Stomach smooth muscle (tissue), 2 donors: ENCODE measurements around the gene NLRP10.

Experiments
- H3K27ac ChIP-seq: one replicate; pipeline ENCODE4 v1.7.0; 2013; ENCODE audit warnings: mild to moderate bottlenecking, low read length, inconsistent platforms
- H3K27me3 ChIP-seq, 2 donors: one replicate each; pipeline ENCODE4 v1.7.0; 2013; ENCODE audit warnings: low read length in 2 of 2; ENCODE audit not compliant: insufficient read depth in 2 of 2, control insufficient read depth in 1 of 2
- H3K36me3 ChIP-seq, 2 donors: one replicate each; pipeline ENCODE4 v1.7.0; 2013; ENCODE audit warnings: low read length in 2 of 2; ENCODE audit not compliant: control insufficient read depth in 2 of 2, insufficient read depth in 2 of 2
- H3K4me1 ChIP-seq: one replicate; pipeline ENCODE4 v1.7.0; 2013; ENCODE audit warnings: low read length; ENCODE audit not compliant: control insufficient read depth, insufficient read depth
- H3K4me3 ChIP-seq, 2 donors: one replicate each; pipeline ENCODE4 v1.7.0; 2013; ENCODE audit warnings: low read length in 2 of 2
- H3K9ac ChIP-seq, 2 donors: one replicate each; pipeline ENCODE4 v1.7.0; 2013; ENCODE audit warnings: low read length in 2 of 2, mild to moderate bottlenecking in 1 of 2
- H3K9me3 ChIP-seq, 2 donors: one replicate each; pipeline ENCODE4 v1.7.0; 2013; ENCODE audit warnings: low read length in 2 of 2; ENCODE audit not compliant: control insufficient read depth in 2 of 2
- donor health status: healthy.
- donor health status: Pancreatic carcinoma.

Gene NLRP10

GRCh38 chr11:7974668-7975067 lies 9.4 kb upstream of the NLRP10 start:
- Histone ChIP-seq H3K9me3 (no peaks in the 10 kb centered on the region), H3K9ac (no peak overlapping the region), H3K4me3 (no peak overlapping the region), H3K4me1 (no peaks in the 10 kb centered on the region), H3K36me3 (no peaks in the 10 kb centered on the region), H3K27ac (no peak overlapping the region), H3K27me3 (no peaks in the 10 kb centered on the region)

- Histone ChIP-seq H3K4me1 (no peaks in the 10 kb centered on the region), H3K27ac (no peak overlapping the region), H3K27me3 (no peaks in the 10 kb centered on the region), H3K9ac (no peak overlapping the region), H3K9me3 (no peaks in the 10 kb centered on the region), H3K36me3 (no peaks in the 10 kb centered on the region), H3K4me3 (no peak overlapping the region)
These were observed 7.8 kb upstream of the NLRP10 start for GRCh38 chr11:7973011-7973410.

GRCh38 chr11:7971846-7972245 lies 6.6 kb upstream of the NLRP10 start:
- Histone ChIP-seq H3K27ac (no peak overlapping the region), H3K27me3 (no peaks in the 10 kb centered on the region), H3K9ac (no peak overlapping the region), H3K4me3 (no peak overlapping the region), H3K9me3 (no peaks in the 10 kb centered on the region), H3K4me1 (no peaks in the 10 kb centered on the region), H3K36me3 (no peaks in the 10 kb centered on the region)

- Histone ChIP-seq H3K4me1 (no peaks in the 10 kb centered on the region), H3K27me3 (no peaks in the 10 kb centered on the region), H3K4me3 (no peak overlapping the region), H3K36me3 (no peaks in the 10 kb centered on the region), H3K9me3 (no peaks in the 10 kb centered on the region), H3K9ac (no peak overlapping the region), H3K27ac (no peak overlapping the region)
These were observed 4.8 kb upstream of the NLRP10 start for GRCh38 chr11:7969756-7970646.

GRCh38 chr11:7968686-7969085 lies 3.4 kb upstream of the NLRP10 start:
- Histone ChIP-seq H3K9me3 (no peaks in the 10 kb centered on the region), H3K27me3 (no peaks in the 10 kb centered on the region), H3K4me1 (no peaks in the 10 kb centered on the region), H3K36me3 (no peaks in the 10 kb centered on the region), H3K27ac (no peak overlapping the region), H3K4me3 (no peak overlapping the region), H3K9ac (no peak overlapping the region)

- no peaks in the 10 kb centered on the region for H3K27me3 ChIP-seq
- H3K27ac ChIP-seq: no peak overlapping the region
These were observed 2.6 kb upstream of the NLRP10 start for GRCh38 chr11:7967826-7968225.

GRCh38 chr11:7967097-7967496 lies 1.9 kb upstream of the NLRP10 start:
- Histone ChIP-seq H3K27me3 (no peaks in the 10 kb centered on the region), H3K36me3 (no peaks in the 10 kb centered on the region), H3K9ac (no peak overlapping the region), H3K27ac (no peak overlapping the region), H3K4me1 (no peaks in the 10 kb centered on the region), H3K9me3 (no peaks in the 10 kb centered on the region), H3K4me3 (no peak overlapping the region)

More at GRCh38 chr11:7967826-7968225, 2.6 kb upstream of the NLRP10 start:
- H3K36me3 ChIP-seq: no peaks in the 10 kb centered on the region
- H3K9me3 ChIP-seq: no peaks in the 10 kb centered on the region
- no peak overlapping the region for H3K9ac ChIP-seq
- no peaks in the 10 kb centered on the region for H3K4me1 ChIP-seq
- H3K4me3 ChIP-seq: no peak overlapping the region

- H3K9ac ChIP-seq: no peak overlapping the region
- no peak overlapping the region for H3K4me3 ChIP-seq
- H3K27me3 ChIP-seq: peaks cover 0 to 2% of the 10 kb centered on the region in 2 donors
- H3K36me3 ChIP-seq: no peaks in the 10 kb centered on the region
- H3K4me1 ChIP-seq: no peaks in the 10 kb centered on the region
- peaks cover 0 to 4% of the 10 kb centered on the region in 2 donors for H3K9me3 ChIP-seq
- no peak overlapping the region for H3K27ac ChIP-seq
These were observed 374 bp downstream of the NLRP10 start for GRCh38 chr11:7964873-7965272.

GRCh38 chr11:7964261-7964660 lies 986 bp downstream of the NLRP10 start:
- Histone ChIP-seq H3K27ac (no peak overlapping the region), H3K4me1 (no peaks in the 10 kb centered on the region), H3K27me3 (peaks cover 0 to 2% of the 10 kb centered on the region in 2 donors), H3K36me3 (no peaks in the 10 kb centered on the region), H3K9me3 (peaks cover 0 to 4% of the 10 kb centered on the region in 2 donors), H3K9ac (no peak overlapping the region), H3K4me3 (no peak overlapping the region)

- Histone ChIP-seq H3K4me3 (no peak overlapping the region), H3K9ac (no peak overlapping the region), H3K27ac (no peak overlapping the region), H3K9me3 (peaks cover 0 to 3% of the 10 kb centered on the region in 2 donors), H3K4me1 (no peaks in the 10 kb centered on the region), H3K36me3 (no peaks in the 10 kb centered on the region), H3K27me3 (no peaks in the 10 kb centered on the region)
These were observed 10.1 kb downstream of the NLRP10 start for GRCh38 chr11:7955191-7955590.

- Histone ChIP-seq H3K4me1 (no peaks in the 10 kb centered on the region), H3K9me3 (peaks cover 0 to 2% of the 10 kb centered on the region in 2 donors), H3K27ac (no peak overlapping the region), H3K9ac (no peak overlapping the region), H3K27me3 (peaks cover 0 to 2% of the 10 kb centered on the region in 2 donors), H3K36me3 (no peaks in the 10 kb centered on the region), H3K4me3 (no peak overlapping the region)
These were observed 15.3 kb downstream of the NLRP10 start for GRCh38 chr11:7949934-7950333.
